ENCODE measurements around the gene DNAH1.

DNAH1 gene

DNA sequence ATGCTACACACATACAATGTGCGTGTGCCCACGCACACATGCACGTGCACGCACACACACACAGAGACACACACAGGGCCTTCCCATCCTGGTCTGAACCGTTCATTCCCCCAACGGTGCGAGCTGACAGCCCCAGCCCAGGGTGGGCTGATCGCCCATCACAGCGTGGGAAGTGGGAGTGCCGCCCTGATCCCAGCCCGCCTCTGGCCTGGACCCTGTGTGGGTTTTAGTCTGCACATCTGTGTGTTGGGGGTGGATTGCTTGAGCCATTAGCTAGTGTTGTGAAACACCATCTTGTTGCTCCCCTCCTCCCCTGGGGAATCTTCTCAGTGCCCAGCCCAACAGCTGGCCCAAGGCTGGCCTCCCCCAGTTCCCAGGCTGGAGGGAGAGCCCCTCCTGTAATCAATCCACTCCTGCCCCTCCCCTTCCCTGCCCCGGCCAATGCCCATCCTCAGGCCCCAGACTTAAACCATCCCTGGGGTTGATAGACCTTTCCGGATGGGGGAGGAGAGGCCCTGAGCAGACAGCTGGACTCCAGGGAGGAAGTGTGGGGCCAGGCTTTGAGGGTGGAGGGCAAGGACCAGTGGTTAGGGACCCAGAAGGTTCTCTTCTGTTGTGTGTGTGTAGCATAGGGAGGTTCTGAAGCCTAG is 120.5 kb downstream of the DNAH1 start:
- no peak for DNase-seq
- in situ Hi-C loops (cut with MboI; ENCODE audit: low pct_unique_long_range_greater_than_20kb, low sequenced_read_pairs): no loop called here

- no peak for DNase-seq
- in situ Hi-C loops (cut with MboI; ENCODE audit: low pct_unique_long_range_greater_than_20kb, low sequenced_read_pairs): no loop called here
Measured at GRCh38 chr3:52437326-52438103, 121.4 kb downstream of the DNAH1 start.

GRCh38 chr3:52438104-52438376 is 121.9 kb downstream of the DNAH1 start:
- no peak for DNase-seq
- in situ Hi-C loops (cut with MboI; ENCODE audit: low pct_unique_long_range_greater_than_20kb, low sequenced_read_pairs): no loop called here

GRCh38 chr3:52438579-52439425 is 122.7 kb downstream of the DNAH1 start:
- in situ Hi-C loops (cut with MboI; ENCODE audit: low pct_unique_long_range_greater_than_20kb, low sequenced_read_pairs): no loop called here
- DNase-seq: no peak

DNA sequence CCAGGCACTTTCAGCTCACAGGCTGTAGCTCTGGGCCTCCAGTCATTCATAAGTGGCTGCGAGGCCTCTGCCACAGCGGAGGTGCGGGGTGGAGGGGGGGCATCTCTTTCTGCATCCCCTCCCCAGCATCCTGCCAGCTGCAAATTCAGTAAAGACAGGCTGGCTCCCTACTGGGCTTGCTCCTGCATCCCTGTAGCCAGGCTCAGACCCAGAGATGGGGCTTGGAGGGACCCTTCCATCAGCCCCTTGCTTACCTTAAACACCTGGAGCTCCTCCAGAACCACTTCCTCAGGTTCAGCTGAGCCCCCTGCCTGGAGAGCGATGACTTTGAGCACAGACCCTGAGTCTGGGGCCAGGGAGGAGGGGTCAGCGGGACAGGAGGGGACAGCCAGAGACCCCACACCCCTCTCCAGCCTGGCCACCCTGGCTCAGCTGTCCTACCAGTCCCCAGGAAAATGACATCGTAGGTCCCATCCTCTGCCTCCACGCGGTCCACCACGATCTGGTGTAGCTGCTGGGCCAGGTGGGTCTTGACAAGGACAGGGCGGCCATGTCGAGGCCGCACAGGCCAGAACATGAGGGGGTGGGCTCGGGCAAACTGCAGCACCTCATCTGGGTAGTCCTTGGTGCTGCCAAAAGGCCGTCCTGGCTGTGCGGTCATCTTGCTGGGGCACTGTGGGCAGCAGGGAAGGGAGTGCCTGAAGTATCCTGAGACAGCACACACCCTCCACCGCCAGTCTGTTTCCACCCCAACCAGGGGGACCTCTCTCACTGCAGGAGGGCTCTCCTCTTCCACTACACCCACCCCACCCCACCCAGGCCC is 123.5 kb downstream of the DNAH1 start:
- in situ Hi-C loops (cut with MboI; ENCODE audit: low pct_unique_long_range_greater_than_20kb, low sequenced_read_pairs): no loop called here
- DNase-seq: no peak

DNA sequence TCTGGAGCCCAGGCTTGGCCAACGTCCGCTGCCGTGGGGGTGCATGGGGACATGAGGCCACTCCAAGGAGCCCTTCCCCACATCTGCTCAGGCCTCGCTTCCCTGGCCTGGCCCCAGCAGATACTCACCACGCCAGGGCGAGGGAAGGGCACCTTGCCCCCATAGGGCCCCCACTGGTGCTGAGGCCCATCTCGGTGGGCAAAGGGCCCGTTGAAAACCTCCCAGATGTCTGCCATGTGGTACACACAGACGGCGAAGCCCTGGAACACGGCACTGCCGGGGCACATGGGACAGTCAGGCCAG is 124.1 kb downstream of the DNAH1 start:
- no peak for DNase-seq
- in situ Hi-C loops (cut with MboI; ENCODE audit: low pct_unique_long_range_greater_than_20kb, low sequenced_read_pairs): no loop called here

- DNase-seq: no peak
Measured at GRCh38 chr3:52440671-52441070, 124.6 kb downstream of the DNAH1 start.

GRCh38 chr3:52441091-52441771 is 125.1 kb downstream of the DNAH1 start:
- in situ Hi-C loops (cut with MboI; ENCODE audit: low pct_unique_long_range_greater_than_20kb, low sequenced_read_pairs): no loop called here
- DNase-seq: no peak

More at GRCh38 chr3:52440671-52441070, 124.6 kb downstream of the DNAH1 start:
- in situ Hi-C loops (cut with MboI; ENCODE audit: low pct_unique_long_range_greater_than_20kb, low sequenced_read_pairs): no loop called here

DNA sequence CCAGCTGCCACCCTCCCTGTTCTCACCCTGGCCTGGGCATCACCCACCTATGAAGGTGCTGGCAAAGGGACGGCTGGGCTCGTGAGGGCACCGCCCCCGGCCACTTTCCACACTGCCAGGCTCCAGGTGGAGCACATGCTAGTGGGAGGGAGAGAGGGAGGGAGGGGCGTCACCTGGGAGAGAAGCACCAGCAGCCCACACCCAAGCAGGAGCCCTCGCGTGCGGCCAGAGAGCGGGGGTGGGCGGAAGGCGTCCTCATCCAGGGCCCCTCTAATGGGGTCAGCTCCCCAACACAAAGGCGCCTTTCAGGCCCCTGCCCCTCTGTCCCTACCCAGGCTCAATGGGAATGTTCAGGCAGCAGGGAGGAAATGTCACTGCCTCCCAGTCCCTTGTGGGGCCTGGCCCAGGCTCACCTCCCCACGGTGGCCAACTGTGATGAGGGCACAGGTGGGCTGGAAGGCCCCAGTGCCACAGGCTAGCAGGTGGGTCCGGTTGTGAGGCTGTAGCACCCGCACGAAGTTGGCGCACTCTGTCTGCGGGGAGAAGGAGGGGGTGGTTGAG is 125.7 kb downstream of the DNAH1 start:
- no peak for DNase-seq
- in situ Hi-C loops (cut with MboI; ENCODE audit: low pct_unique_long_range_greater_than_20kb, low sequenced_read_pairs): no loop called here

DNA sequence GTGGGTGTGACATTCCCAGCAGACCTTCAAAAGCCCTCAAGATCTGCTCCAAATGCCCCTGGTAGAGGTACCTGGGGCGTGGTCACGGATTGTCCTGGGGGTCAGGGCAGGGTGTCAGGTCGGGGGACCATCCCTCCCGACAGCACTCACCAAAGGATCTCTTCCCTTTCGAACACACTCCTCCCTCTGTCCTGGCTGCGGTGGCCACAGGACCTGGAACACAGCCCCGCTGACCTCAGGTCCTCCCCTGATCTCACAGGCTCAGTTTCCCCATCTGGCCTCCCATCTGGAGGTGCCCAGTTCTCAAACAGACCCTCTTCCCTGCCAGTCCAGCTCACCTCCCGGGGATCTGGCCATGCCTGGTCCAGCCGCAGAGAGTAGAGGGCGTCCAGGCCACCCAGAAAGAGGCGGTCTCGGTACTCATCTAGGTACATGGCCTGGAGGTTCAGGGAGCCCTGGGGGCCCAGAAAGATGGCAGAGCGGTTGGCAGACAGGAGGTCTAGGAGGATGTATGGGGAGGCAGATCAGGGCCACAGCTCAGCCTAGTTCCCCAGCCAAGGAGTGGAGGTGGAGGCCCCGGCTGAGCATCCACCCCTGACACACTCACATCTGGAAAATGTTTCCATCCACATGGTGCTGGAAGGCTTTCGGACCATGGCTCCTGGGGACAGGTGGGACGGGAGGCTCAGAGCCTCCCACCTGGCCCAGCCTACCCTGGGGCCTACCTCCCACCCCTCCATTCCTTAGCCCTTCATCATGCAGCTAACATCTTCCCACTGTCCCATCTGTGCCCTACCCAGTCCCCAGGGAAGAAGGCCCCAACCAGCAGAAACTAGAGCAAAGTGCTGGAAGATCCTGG is 126.5 kb downstream of the DNAH1 start:
- no peak for DNase-seq
- in situ Hi-C loops (cut with MboI; ENCODE audit: low pct_unique_long_range_greater_than_20kb, low sequenced_read_pairs): no loop called here

DNA sequence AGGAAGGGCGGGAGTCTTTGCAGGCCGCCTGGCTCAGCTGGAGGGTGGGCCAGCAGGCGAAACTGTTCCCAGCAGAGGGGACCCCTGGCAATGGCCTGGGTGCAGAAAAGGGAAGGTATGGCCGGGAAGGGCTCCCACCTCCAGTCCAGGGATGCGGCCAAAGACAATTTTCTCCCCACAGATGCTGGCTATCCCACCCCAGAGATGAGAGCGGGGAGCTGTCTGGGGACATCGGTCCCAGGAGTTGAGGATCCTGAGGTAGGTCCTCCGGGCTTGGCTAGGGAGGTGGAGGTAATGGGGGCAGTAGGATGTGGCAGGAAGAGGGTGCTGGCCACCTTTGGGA is 127.1 kb downstream of the DNAH1 start:
- in situ Hi-C loops (cut with MboI; ENCODE audit: low pct_unique_long_range_greater_than_20kb, low sequenced_read_pairs): no loop called here
- DNase-seq: no peak

- in situ Hi-C loops (cut with MboI; ENCODE audit: low pct_unique_long_range_greater_than_20kb, low sequenced_read_pairs): no loop called here
- no peak for DNase-seq
Measured at GRCh38 chr3:52443791-52444687, 127.9 kb downstream of the DNAH1 start.

DNA sequence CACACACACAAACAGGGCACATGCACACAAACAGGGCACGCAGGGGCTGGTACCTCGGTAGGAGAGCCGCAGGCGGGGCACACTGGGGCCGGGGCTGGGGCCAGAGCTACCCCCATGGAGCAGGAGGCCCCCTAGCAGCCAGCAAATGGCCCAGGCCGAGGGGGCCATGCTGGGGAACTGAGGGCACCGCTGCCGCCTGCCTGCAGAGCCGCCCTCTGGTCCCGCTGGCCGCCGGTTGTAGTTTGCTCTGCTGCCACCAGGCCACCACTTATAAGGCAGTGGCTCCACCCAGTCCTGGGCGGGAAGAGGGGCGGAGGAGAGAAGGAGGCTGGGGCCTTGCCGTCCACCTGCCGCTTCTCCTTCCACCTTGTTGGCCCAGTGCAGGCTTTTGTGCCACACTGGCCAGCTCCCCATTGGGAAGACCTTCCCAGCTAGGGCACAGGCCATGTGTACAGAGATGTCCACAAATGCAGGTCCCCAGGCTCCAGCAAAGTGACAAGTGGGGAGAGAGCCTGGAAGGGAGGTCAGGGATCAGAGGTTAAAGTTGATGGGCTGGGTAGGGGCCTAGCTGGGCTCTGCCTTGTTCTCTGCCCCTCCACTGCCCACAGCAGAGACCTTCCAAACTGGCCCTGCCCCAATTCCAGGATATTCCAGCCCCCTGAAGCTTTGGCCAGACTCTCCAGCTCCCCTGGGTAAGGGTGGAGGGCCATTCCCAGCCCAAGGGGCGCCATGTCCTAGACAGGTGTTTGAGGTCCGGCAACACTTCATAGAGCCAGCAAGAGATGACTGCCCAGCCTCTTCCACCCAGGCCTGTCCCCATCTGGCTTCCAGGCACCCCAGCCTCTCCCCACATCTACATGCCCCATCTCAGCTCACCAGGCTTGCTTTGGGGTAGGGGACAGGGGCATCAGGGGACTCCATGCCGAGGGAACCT is 129.0 kb downstream of the DNAH1 start, which contains the start of gene SEMA3G:
TSS of gene SEMA3G (minus strand) at position 244 of the 934 bp plus-strand sequence. CDS start at position 168, 76 bp downstream.
- peak; percentile 76 for DNase-seq
- in situ Hi-C loops (cut with MboI; ENCODE audit: low pct_unique_long_range_greater_than_20kb, low sequenced_read_pairs): no loop called here

GRCh38 chr3:52446042-52446441 is 129.9 kb downstream of the DNAH1 start:
- DNase-seq: no peak
- in situ Hi-C loops (cut with MboI; ENCODE audit: low pct_unique_long_range_greater_than_20kb, low sequenced_read_pairs): no loop called here

GRCh38 chr3:52446631-52447511 is 130.8 kb downstream of the DNAH1 start:
- DNase-seq: peak; percentile 82
- in situ Hi-C loops (cut with MboI; ENCODE audit: low pct_unique_long_range_greater_than_20kb, low sequenced_read_pairs): no loop called here
